SK-N-SH (cell line): ENCODE data around the gene SULT1C3. TPM values are rescaled to one million over a fixed set of nuclear protein-coding genes. Genes with fewer than 3 reads are reported as not detected.
A peak's percentile ranks its signal among the peaks of the same experiment; 100 is the strongest.

Experiments
- CTCF ChIA-PET: fragments of 300-600, 350-600 bp; formaldehyde crosslinking; extraction: SDS; loops from one replicate; lab custom pipeline; 2021; lab: Yijun Ruan, JAX
- POLR2A ChIA-PET: fragments of 350-600 bp; sonication (Branson Sonifier 250); formaldehyde crosslinking; extraction: SDS; loops from one replicate; lab custom pipeline; 2020; ENCODE audit warnings: antibody characterized with exemption, inconsistent platforms; lab: Yijun Ruan, JAX
- DNase-seq: peaks from one replicate; pipeline ENCODE4 v3.0.0; 2012
- H2AFZ ChIP-seq: fragments of 200-600 bp; sonication (generic); 2 replicates; pipeline ENCODE4 v1.8.1; 2016; ENCODE audit warnings: antibody characterized with exemption, mild to moderate bottlenecking, low read depth
- H3F3A ChIP-seq: fragments of 200-600 bp; sonication (generic); replicated peaks from 2 replicates; pipeline ENCODE3; 2016; ENCODE audit warnings: antibody characterized with exemption, mild to moderate bottlenecking; ENCODE audit not compliant: insufficient read depth
- H3K27ac ChIP-seq, 2 experiments: fragments of 200-500 bp in 1 of 2; fragments of 200-600 bp in 1 of 2; sonication (Bioruptor generic) in 1 of 2; sonication (generic), shearing (Covaris generic) in 1 of 2; 2 replicates each; pipeline versions ENCODE4 v1.5.1 to v1.6.1; 2014 to 2016; ENCODE audit warnings: low read depth in 2 of 2, inconsistent platforms in 1 of 2, low read length in 1 of 2, mild to moderate bottlenecking in 1 of 2, mixed read lengths in 1 of 2
- H3K27me3 ChIP-seq: fragments of 200-600 bp; sonication (generic), shearing (Covaris generic); 2 replicates; pipeline ENCODE4 v1.6.1; 2016; ENCODE audit warnings: mixed run types; ENCODE audit not compliant: insufficient read depth
- H3K36me3 ChIP-seq, 2 experiments: fragments of 200-500 bp in 1 of 2; fragments of 200-600 bp in 1 of 2; sonication (Bioruptor generic) in 1 of 2; sonication (generic) in 1 of 2; replicated peaks in 1 of 2; 2 replicates each; pipeline versions ENCODE3 to v1.5.1; 2014 to 2016; ENCODE audit warnings: low read length in 1 of 2, mild to moderate bottlenecking in 1 of 2; ENCODE audit not compliant: insufficient read depth in 2 of 2, control insufficient read depth in 1 of 2
- H3K4me1 ChIP-seq, 2 experiments: fragments of 200-500 bp in 1 of 2; fragments of 200-600 bp in 1 of 2; sonication (Bioruptor generic) in 1 of 2; sonication (generic), shearing (Covaris generic) in 1 of 2; 2 replicates each; pipeline versions ENCODE4 v1.5.1 to v1.6.1; 2014 to 2016; ENCODE audit warnings: low read depth in 1 of 2, low read length in 1 of 2, mixed run types in 1 of 2; ENCODE audit not compliant: insufficient read depth in 2 of 2, control insufficient read depth in 1 of 2
- H3K4me2 ChIP-seq: fragments of 200-600 bp; sonication (generic), shearing (Covaris generic); 2 replicates; pipeline ENCODE4 v1.6.1; 2017; ENCODE audit warnings: mixed run types
- H3K4me3 ChIP-seq, 2 experiments: fragments of 200-500 bp in 1 of 2; fragments of 200-600 bp in 1 of 2; sonication (Bioruptor generic) in 1 of 2; sonication (generic), shearing (Covaris generic) in 1 of 2; 2 replicates each; pipeline versions ENCODE4 v1.5.1 to v1.8.1; 2014 to 2016; ENCODE audit warnings: low read depth in 2 of 2, inconsistent platforms in 1 of 2, low read length in 1 of 2, mild to moderate bottlenecking in 1 of 2, mixed read lengths in 1 of 2, moderate library complexity in 1 of 2
- H3K79me2 ChIP-seq: fragments of 200-600 bp; sonication (generic); 2 replicates; pipeline ENCODE4 v1.8.1; 2017; ENCODE audit warnings: mild to moderate bottlenecking; ENCODE audit not compliant: insufficient read depth
- H3K9ac ChIP-seq: fragments of 200-600 bp; sonication (generic); 2 replicates; pipeline ENCODE4 v1.6.1; 2017; ENCODE audit warnings: mixed run types
- H3K9me2 ChIP-seq: fragments of 200-600 bp; sonication (generic); 2 replicates; pipeline ENCODE4 v1.6.1; 2017; ENCODE audit warnings: mixed run types
- H3K9me3 ChIP-seq: fragments of 200-600 bp; sonication (generic); 2 replicates; pipeline ENCODE4 v1.6.1; 2017; ENCODE audit warnings: mixed run types, mild to moderate bottlenecking, moderate library complexity
- H4K20me1 ChIP-seq: fragments of 200-600 bp; sonication (generic); 2 replicates; pipeline ENCODE4 v1.6.1; 2017; ENCODE audit warnings: mild to moderate bottlenecking, mixed run types; ENCODE audit not compliant: insufficient read depth
- ELF1 ChIP-seq: IDR thresholded peaks from 2 replicates; pipeline ENCODE4 v1.4.0; 2012
- EP300 ChIP-seq, 2 experiments: IDR thresholded peaks; 2 replicates each; pipeline versions ENCODE4 v1.4.0 to v1.6.1; 2012; ENCODE audit warnings: borderline replicate concordance in 1 of 2, low read depth in 1 of 2, low read length in 1 of 2
- FOXJ3 ChIP-seq: sonication (generic); formaldehyde crosslinking; IDR thresholded peaks from 2 replicates; pipeline ENCODE4 v1.5.1; 2020; ENCODE audit warnings: mild to moderate bottlenecking, missing genetic modification reagents
- IRF3 ChIP-seq: fragments of 150-350 bp; IDR thresholded peaks from 2 replicates; pipeline ENCODE4 v1.6.1; 2016; ENCODE audit warnings: mild to moderate bottlenecking, low read depth, low read length
- MEF2A ChIP-seq: IDR thresholded peaks from 2 replicates; pipeline ENCODE4 v1.4.0; 2012; ENCODE audit warnings: low read depth, borderline replicate concordance
- NFIC ChIP-seq: IDR thresholded peaks from 2 replicates; pipeline ENCODE4 v1.4.0; 2012; ENCODE audit warnings: borderline replicate concordance
- NRF1 ChIP-seq: IDR thresholded peaks from 2 replicates; pipeline ENCODE4 v1.6.1; 2012; ENCODE audit warnings: low read depth, mild to moderate bottlenecking, low read length
- PBX3 ChIP-seq: IDR thresholded peaks from 2 replicates; pipeline ENCODE4; 2012
- SIN3A ChIP-seq: IDR thresholded peaks from 2 replicates; pipeline ENCODE4 v1.6.1; 2012; ENCODE audit warnings: low read depth, mild to moderate bottlenecking, low read length, moderate library complexity, borderline replicate concordance
- TAF1 ChIP-seq: IDR thresholded peaks from 2 replicates; pipeline ENCODE4 v1.6.1; 2012; ENCODE audit warnings: low read depth, mild to moderate bottlenecking, low read length, moderate library complexity, borderline replicate concordance
- TCF12 ChIP-seq: IDR thresholded peaks from 2 replicates; pipeline ENCODE4 v1.4.0; 2012
- TEAD4 ChIP-seq: IDR thresholded peaks from 2 replicates; pipeline ENCODE4 v1.4.0; 2012; ENCODE audit warnings: mild to moderate bottlenecking, borderline replicate concordance; ENCODE audit not compliant: insufficient read depth
- WGBS: methylation state at CpG from one replicate; pipeline ENCODE4 v1.1.6; 2017; ENCODE audit warnings: low lambda C conversion rate; 5-methylcytosine and 5-hydroxymethylcytosine counted together
- polyA plus RNA-seq, 3 experiments: library from polyadenylated mRNA; depleted of rRNA; stranded (reverse); fragments of >200 nt; gene quantifications; 2 replicates each; pipeline ENCODE4 v1.2.3, GENCODE V29; 2012

The SULT1C3 gene
- polyA plus RNA-seq, 1 of the 3 experiments (the other 2 are of a cell fraction): not detected

- Histone ChIP-seq H3K9me2 (no peaks in the 10 kb centered on the region), H3K36me3 (no peaks in the 10 kb centered on the region), H3K9me3 (no peaks in the 10 kb centered on the region), H3K79me2 (no peaks in the 10 kb centered on the region), H4K20me1 (no peaks in the 10 kb centered on the region), H2AFZ (peak overlapping the region; percentile 50; the same call in 1 of the 2 replicates), H3F3A (no peaks in the 10 kb centered on the region), H3K27ac (no peak overlapping the region), H3K4me2 (no peak overlapping the region), H3K27me3 (no peaks in the 10 kb centered on the region), H3K9ac (no peak overlapping the region), H3K4me3 (no peak overlapping the region), H3K4me1 (no peaks in the 10 kb centered on the region)
- WGBS: 45% methylated on average over 7 of the region's 7 CpGs
- POLR2A ChIA-PET: no interaction called here
- TF ChIP-seq EP300 (IDR thresholded peaks at IDR 0.05; ENCODE audit: borderline replicate concordance in 1 of 2, low read depth in 1 of 2, low read length in 1 of 2) (no peak), TCF12 (no peak), NFIC (no peak), ELF1 (no peak), MEF2A (no peak), TAF1 (no peak), NRF1 (no peak), FOXJ3 (CRISPR knock-in tag) (no peak), SIN3A (no peak), TEAD4 (no peak), PBX3 (no peak)
- DNase-seq: no peak
- CTCF ChIA-PET: no interaction called here
These were observed 32.0 kb downstream of the SULT1C3 start for GRCh38 chr2:108271691-108272253.

DNA sequence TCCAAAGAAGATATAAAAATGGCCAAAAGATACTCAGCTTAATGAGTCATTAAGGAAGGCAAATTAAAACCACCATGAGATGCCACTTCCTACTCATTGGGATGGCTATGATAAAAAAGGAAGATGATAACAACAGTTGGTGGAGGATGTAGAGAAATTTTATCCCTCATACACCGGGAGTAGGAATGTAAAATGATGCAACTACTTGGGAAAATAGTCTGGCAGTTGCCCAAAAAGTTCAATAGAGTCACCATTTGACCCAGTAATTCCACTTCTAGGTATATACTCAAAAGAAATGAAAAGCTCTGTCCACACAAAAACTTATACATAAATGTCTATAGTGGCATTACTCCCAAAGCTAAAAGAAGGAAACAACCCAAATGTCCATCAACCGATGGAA, 38.9 kb downstream of the SULT1C3 start:
- H3K36me3 ChIP-seq: no peaks in the 10 kb centered on the region
- no peaks in the 10 kb centered on the region for H3K9me2 ChIP-seq
- DNase-seq: no peak
- H3K27me3 ChIP-seq: no peaks in the 10 kb centered on the region
- POLR2A ChIA-PET: no interaction called here
- H3K27ac ChIP-seq: no peak overlapping the region
- no peaks in the 10 kb centered on the region for H3K9me3 ChIP-seq
- H4K20me1 ChIP-seq: no peaks in the 10 kb centered on the region
- no peak overlapping the region for H3K4me2 ChIP-seq
- TF ChIP-seq IRF3: no peak
- TF ChIP-seq, all 33 proteins: peak for 0
- WGBS: 43% methylated on average over 2 of the region's 2 CpGs
- no peak overlapping the region for H2AFZ ChIP-seq
- H3F3A ChIP-seq: no peaks in the 10 kb centered on the region
- H3K4me3 ChIP-seq: no peak overlapping the region
- H3K9ac ChIP-seq: no peak overlapping the region
- CTCF ChIA-PET: interaction anchor here (0.7 kb wide), 1 partner anchor 30 kb away, joined by 3 read pairs; no protein-coding TSS in a partner anchor
- no peaks in the 10 kb centered on the region for H3K79me2 ChIP-seq
- H3K4me1 ChIP-seq: no peaks in the 10 kb centered on the region
